Kidney (tissue), 14 donors: ENCODE measurements around the gene ASB10. TPM values are rescaled to one million over a fixed set of nuclear protein-coding genes. Genes with fewer than 3 reads are reported as not detected.

Experiments used
- DNase-seq, 5 donors: peaks; one replicate each; pipeline ENCODE4 v3.0.0-alpha.2; 2013 to 2020
- FAIRE-seq: peaks from 2 replicates; lab custom pipeline; 2012; peaks lifted over from hg19 to GRCh38; lab: Jason Lieb, UNC
- H3K27ac ChIP-seq, 2 donors: one replicate each; pipeline ENCODE4 v1.7.0; 2013; ENCODE audit warnings: low read depth in 2 of 2, low read length in 2 of 2, inconsistent platforms in 1 of 2
- H3K27me3 ChIP-seq: one replicate; pipeline ENCODE4 v1.7.1; 2013; ENCODE audit warnings: low read length, inconsistent platforms; ENCODE audit not compliant: control insufficient read depth, insufficient read depth
- H3K36me3 ChIP-seq, 3 donors: one replicate each; pipeline versions ENCODE4 v1.7.0 to v1.7.1; 2013; ENCODE audit warnings: low read length in 3 of 3, control low read depth in 1 of 3, inconsistent platforms in 1 of 3; ENCODE audit not compliant: insufficient read depth in 3 of 3, control insufficient read depth in 2 of 3
- H3K4me1 ChIP-seq, 3 donors: one replicate each; pipeline versions ENCODE4 v1.7.0 to v1.7.1; 2013; ENCODE audit warnings: low read length in 3 of 3, inconsistent platforms in 1 of 3, low read depth in 1 of 3; ENCODE audit not compliant: control insufficient read depth in 2 of 3, insufficient read depth in 2 of 3
- H3K4me3 ChIP-seq, 3 donors: one replicate each; pipeline versions ENCODE4 v1.7.0 to v1.8.1; 2013; ENCODE audit warnings: low read length in 3 of 3, control low read depth in 1 of 3, inconsistent platforms in 1 of 3
- H3K9ac ChIP-seq, 3 donors: one replicate each; pipeline versions ENCODE4 v1.7.0 to v1.7.1; 2013; ENCODE audit warnings: low read length in 3 of 3, control low read depth in 1 of 3, inconsistent platforms in 1 of 3
- H3K9me3 ChIP-seq, 3 donors: one replicate each; pipeline versions ENCODE4 v1.7.0 to v1.7.1; 2013; ENCODE audit warnings: low read length in 3 of 3, control low read depth in 1 of 3, inconsistent platforms in 1 of 3; ENCODE audit not compliant: control insufficient read depth in 2 of 3, insufficient read depth in 1 of 3
- CTCF ChIP-seq: IDR thresholded peaks from 3 replicates; pipeline ENCODE4 v1.5.1; 2012; ENCODE audit warnings: mild to moderate bottlenecking, moderate library complexity, borderline replicate concordance; ENCODE audit not compliant: insufficient read depth; ENCODE audit errors: extremely low read depth
- intact Hi-C: fragments of 100-400 bp; cut with DNase I; formaldehyde crosslinking; loops from one replicate; pipeline ENCODE4 v1.11.1; 2022
- polyA plus RNA-seq: library from polyadenylated mRNA; stranded (reverse); fragments of 350-450 nt; fragmentation: Illumina TruSeq; extraction: RNeasy Lipid Tissue Mini Kit (QIAGEN cat#74804); gene quantifications from one replicate; pipeline ENCODE4 v1.2.3, GENCODE V29; 2014; ENCODE audit warnings: low read depth, low replicate concordance; ENCODE audit not compliant: insufficient read depth
- total RNA-seq: library from RNA; stranded (reverse); fragmentation: NEBNext Ultra II Directional; extraction: Animal tissue kit (Norgen Biotek cat#: 25700); gene quantifications from one replicate; pipeline ENCODE4 v1.2.1, GENCODE V29; 2021
- donor health status: control.
- donor health status: control.
- donor health status: control.
- donor health status: control.
- donor health status: control.
- donor health status: DM: yes; HTN: yes; CAD: no.
- donor health status: Normal renal cell carcinoma (clear cell type).

The ASB10 gene
- total and polyA plus RNA-seq, 2 donors from 2014 or later = 0.22 TPM; not detected in 1

DNA sequence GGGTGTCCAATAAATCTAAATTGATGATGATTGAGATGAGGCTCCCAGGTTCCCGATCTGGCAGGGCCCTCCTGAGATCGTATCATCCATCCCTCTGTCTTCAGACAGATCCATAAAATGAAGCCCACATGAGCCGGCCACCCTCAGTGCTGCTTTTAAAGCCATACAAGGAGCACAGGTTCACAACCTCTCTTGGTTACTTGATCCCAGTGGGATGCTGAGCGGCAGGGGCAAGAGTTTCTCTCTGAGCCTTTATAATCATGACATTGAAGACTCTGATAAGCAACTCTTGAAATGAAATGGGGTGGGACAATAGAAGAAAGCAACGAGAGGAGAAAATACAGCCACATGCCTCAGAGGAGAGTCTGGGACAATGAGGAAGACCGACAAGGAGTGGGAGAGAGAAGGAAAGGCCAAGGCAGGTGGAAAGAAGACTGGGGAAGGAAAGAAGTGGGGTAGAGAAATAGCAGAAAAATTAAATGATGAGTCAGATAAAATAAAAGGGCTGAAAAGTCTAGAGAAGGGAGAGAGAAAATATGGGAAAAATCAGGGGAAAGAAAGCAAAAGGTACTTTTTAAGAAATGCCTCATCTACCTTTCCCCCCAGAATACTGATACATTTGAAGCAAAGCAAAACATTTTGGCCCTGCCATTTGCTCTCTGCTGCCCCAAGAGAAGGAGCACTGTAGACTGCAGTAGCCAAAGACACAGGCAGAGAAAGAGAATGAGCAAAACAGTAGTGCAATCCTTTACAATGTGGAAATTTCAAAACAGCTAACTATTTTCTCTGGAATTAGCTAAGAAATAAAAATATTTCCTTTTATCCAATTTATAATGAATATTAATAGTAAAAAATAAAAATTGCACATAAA, 34.2 kb downstream of the ASB10 start:
- H3K27me3 ChIP-seq = peaks cover 8% of the 10 kb centered on the region
- no peaks in the 10 kb centered on the region for H3K9me3 ChIP-seq
- no peak for DNase-seq
- no peak overlapping the region for H3K4me3 ChIP-seq
- intact Hi-C loops = no loop called here
- FAIRE-seq = no peak
- no peaks in the 10 kb centered on the region for H3K36me3 ChIP-seq
- no peak overlapping the region for H3K9ac ChIP-seq
- no peaks in the 10 kb centered on the region for H3K4me1 ChIP-seq
- no peak overlapping the region for H3K27ac ChIP-seq
- TF ChIP-seq CTCF = no peak

GRCh38 chr7:151150388-151150787, 36.7 kb downstream of the ASB10 start:
- FAIRE-seq = no peak
- no peak overlapping the region for H3K27ac ChIP-seq
- no peak overlapping the region for H3K4me3 ChIP-seq
- intact Hi-C loops = no loop called here
- H3K27me3 ChIP-seq = peaks cover 8% of the 10 kb centered on the region
- TF ChIP-seq CTCF = no peak
- no peaks in the 10 kb centered on the region for H3K9me3 ChIP-seq
- no peak for DNase-seq
- H3K36me3 ChIP-seq = no peaks in the 10 kb centered on the region
- H3K9ac ChIP-seq = no peak overlapping the region
- no peaks in the 10 kb centered on the region for H3K4me1 ChIP-seq

- H3K27me3 ChIP-seq = peaks cover 8% of the 10 kb centered on the region
- no peak for FAIRE-seq
- H3K4me3 ChIP-seq = no peak overlapping the region
- no peak for TF ChIP-seq CTCF
- H3K9me3 ChIP-seq = no peaks in the 10 kb centered on the region
- no peak overlapping the region for H3K9ac ChIP-seq
- H3K27ac ChIP-seq = no peak overlapping the region
- peaks cover 0 to 8% (median 5%) of the 10 kb centered on the region in 3 donors for H3K36me3 ChIP-seq
- intact Hi-C loops = no loop called here
- no peaks in the 10 kb centered on the region for H3K4me1 ChIP-seq
- no peak for DNase-seq
Observed at GRCh38 chr7:151148319-151149259, 38.5 kb downstream of the ASB10 start.
